Thyroid gland (tissue), 4 donors: Measurements from ENCODE around the gene PARD6B.

Experiments
- CTCF ChIP-seq, 6 experiments: fragments of 200-600 bp in 3 of 6; fragments of 450-650 bp in 3 of 6; sonication (generic) in 3 of 6; IDR thresholded peaks; one replicate each; pipeline ENCODE4 v1.5.1; 2016 to 2019; ENCODE audit warnings: antibody characterized with exemption in 6 of 6, mild to moderate bottlenecking in 2 of 6, inconsistent platforms in 1 of 6, moderate library complexity in 1 of 6
- POLR2A ChIP-seq, 2 donors: fragments of 450-650 bp; IDR thresholded peaks; one replicate each; pipeline ENCODE4 v1.6.1; 2017; ENCODE audit warnings: antibody characterized with exemption in 2 of 2, mild to moderate bottlenecking in 2 of 2, moderate library complexity in 1 of 2

- no peak for TF ChIP-seq CTCF (IDR thresholded peaks at IDR 0.05)
- TF ChIP-seq POLR2A (IDR thresholded peaks at IDR 0.05) = no peak
Measured at GRCh38 chr20:50683570-50683969, 47.8 kb upstream of the PARD6B start.
